Neural cell (in vitro differentiated cells): ENCODE measurements around the gene SGTA. TPM values are rescaled to one million over a fixed set of nuclear protein-coding genes. Genes with fewer than 3 reads are reported as not detected.
"Not testable (repeated sequence)": the region's sequence is repeated elsewhere in the genome, so short reads cannot be mapped to it uniquely, and the experiment has no call there.

Experiments
- H2AFZ ChIP-seq: fragments of 200-600, 300-800 bp; sonication (generic), shearing (Covaris generic); 2 replicates; pipeline ENCODE4 v1.6.0; 2014; ENCODE audit warnings: low read depth, mild to moderate bottlenecking, antibody characterized with exemption, low read length, moderate library complexity
- H3F3A ChIP-seq: fragments of 200-600 bp; shearing (Covaris generic); 2 replicates; pipeline ENCODE4 v1.6.1; 2016; ENCODE audit warnings: mild to moderate bottlenecking, moderate library complexity, mixed read lengths, antibody characterized with exemption, low read length; ENCODE audit not compliant: insufficient read depth, poor library complexity, severe bottlenecking
- H3K27ac ChIP-seq: fragments of 200-600, 300-800 bp; sonication (generic), shearing (Covaris generic); 2 replicates; pipeline ENCODE4 v1.5.1; 2014; ENCODE audit warnings: mild to moderate bottlenecking, low read length, moderate library complexity
- H3K27me3 ChIP-seq: fragments of 300-800, 200-600 bp; sonication (generic), shearing (Covaris generic); 2 replicates; pipeline ENCODE4 v1.6.0; 2014; ENCODE audit warnings: mild to moderate bottlenecking, low read depth, low read length, moderate library complexity; ENCODE audit not compliant: insufficient read depth
- H3K36me3 ChIP-seq: fragments of 300-800, 200-600 bp; sonication (generic), shearing (Covaris generic); 2 replicates; pipeline ENCODE4 v1.5.1; 2014; ENCODE audit warnings: mild to moderate bottlenecking, antibody characterized with exemption, low read length, moderate library complexity; ENCODE audit not compliant: insufficient read depth
- H3K4me2 ChIP-seq: fragments of 300-800, 200-600 bp; sonication (generic), shearing (Covaris generic); 2 replicates; pipeline ENCODE4 v1.6.0; 2014; ENCODE audit warnings: mild to moderate bottlenecking, low read length
- H3K4me3 ChIP-seq: fragments of 300-800, 200-600 bp; sonication (generic), shearing (Covaris generic); 2 replicates; pipeline ENCODE4 v1.5.1; 2014; ENCODE audit warnings: mild to moderate bottlenecking, low read length, moderate library complexity
- H3K79me2 ChIP-seq: fragments of 200-600 bp; shearing (Covaris generic); replicated peaks from 2 replicates; pipeline ENCODE4 v1.6.0; 2014; ENCODE audit warnings: mild to moderate bottlenecking, low read length, moderate library complexity; ENCODE audit not compliant: insufficient read depth
- H3K9ac ChIP-seq: fragments of 300-800, 200-600 bp; sonication (generic), shearing (Covaris generic); 2 replicates; pipeline ENCODE4 v1.6.1; 2016; ENCODE audit warnings: mild to moderate bottlenecking, low read length, mixed read lengths
- H3K9me2 ChIP-seq: fragments of 200-600 bp; shearing (Covaris generic); 2 replicates; pipeline ENCODE4 v1.6.1; 2016; ENCODE audit warnings: mild to moderate bottlenecking, low read length, mixed read lengths; ENCODE audit not compliant: insufficient read depth
- H3K9me3 ChIP-seq: fragments of 200-600, 300-800 bp; sonication (generic), shearing (Covaris generic); 2 replicates; pipeline ENCODE4 v1.6.1; 2016; ENCODE audit warnings: mild to moderate bottlenecking, mixed run types, low read length, moderate library complexity, mixed read lengths
- H4K20me1 ChIP-seq: fragments of 200-600 bp; shearing (Covaris generic); 2 replicates; pipeline ENCODE4 v1.6.1; 2016; ENCODE audit warnings: mild to moderate bottlenecking, mixed run types; ENCODE audit not compliant: insufficient read depth
- EP300 ChIP-seq: fragments of 450-650 bp; conservative IDR thresholded peaks from 2 replicates; pipeline ENCODE4 v1.6.1; 2014; ENCODE audit warnings: antibody characterized with exemption, mild to moderate bottlenecking, moderate library complexity; ENCODE audit not compliant: poor library complexity, severe bottlenecking
- EZH2 ChIP-seq: fragments of 200-600, 300-800 bp; shearing (Covaris generic), sonication (generic); IDR thresholded peaks from 2 replicates; pipeline ENCODE4 v1.6.1; 2014; ENCODE audit warnings: antibody characterized with exemption, low read length, borderline replicate concordance, mild to moderate bottlenecking; ENCODE audit not compliant: insufficient read depth, poor library complexity, severe bottlenecking
- MXI1 ChIP-seq: fragments of 450-650 bp; conservative IDR thresholded peaks from 2 replicates; pipeline ENCODE4 v1.6.1; 2014; ENCODE audit warnings: antibody characterized with exemption, mild to moderate bottlenecking; ENCODE audit not compliant: poor library complexity, severe bottlenecking
- POLR2AphosphoS5 ChIP-seq: IDR thresholded peaks from 2 replicates; pipeline ENCODE4 v1.6.1; 2012
- RAD21 ChIP-seq: fragments of 450-650 bp; conservative IDR thresholded peaks from 2 replicates; pipeline ENCODE4 v1.6.1; 2014; ENCODE audit warnings: antibody characterized with exemption, mild to moderate bottlenecking, moderate library complexity
- SMC3 ChIP-seq: fragments of 450-650 bp; conservative IDR thresholded peaks from 2 replicates; pipeline ENCODE4 v1.6.1; 2014; ENCODE audit warnings: antibody characterized with exemption, mild to moderate bottlenecking, moderate library complexity; ENCODE audit not compliant: poor library complexity
- TAF1 ChIP-seq: IDR thresholded peaks from 2 replicates; pipeline ENCODE4 v1.6.1; 2012; ENCODE audit warnings: low read depth
- polyA plus RNA-seq: library from polyadenylated mRNA; depleted of rRNA; stranded (reverse); fragments of >200 nt; gene quantifications from 2 replicates; pipeline ENCODE4 v1.2.3, GENCODE V29; 2014
- TF ChIP-seq, protein P1 (sequence below): fragments of 450-650 bp; IDR thresholded peaks from 2 replicates; pipeline ENCODE4 v1.5.1; 2014; ENCODE audit warnings: antibody characterized with exemption, mild to moderate bottlenecking, moderate library complexity; ENCODE audit not compliant: poor library complexity, severe bottlenecking
- TF ChIP-seq, protein P2 (sequence below): IDR thresholded peaks from 2 replicates; pipeline ENCODE4 v1.6.1; 2012; ENCODE audit warnings: borderline replicate concordance

Gene SGTA
- polyA plus RNA-seq, 1 donor from 2014 or later: 80.6 TPM

DNA sequence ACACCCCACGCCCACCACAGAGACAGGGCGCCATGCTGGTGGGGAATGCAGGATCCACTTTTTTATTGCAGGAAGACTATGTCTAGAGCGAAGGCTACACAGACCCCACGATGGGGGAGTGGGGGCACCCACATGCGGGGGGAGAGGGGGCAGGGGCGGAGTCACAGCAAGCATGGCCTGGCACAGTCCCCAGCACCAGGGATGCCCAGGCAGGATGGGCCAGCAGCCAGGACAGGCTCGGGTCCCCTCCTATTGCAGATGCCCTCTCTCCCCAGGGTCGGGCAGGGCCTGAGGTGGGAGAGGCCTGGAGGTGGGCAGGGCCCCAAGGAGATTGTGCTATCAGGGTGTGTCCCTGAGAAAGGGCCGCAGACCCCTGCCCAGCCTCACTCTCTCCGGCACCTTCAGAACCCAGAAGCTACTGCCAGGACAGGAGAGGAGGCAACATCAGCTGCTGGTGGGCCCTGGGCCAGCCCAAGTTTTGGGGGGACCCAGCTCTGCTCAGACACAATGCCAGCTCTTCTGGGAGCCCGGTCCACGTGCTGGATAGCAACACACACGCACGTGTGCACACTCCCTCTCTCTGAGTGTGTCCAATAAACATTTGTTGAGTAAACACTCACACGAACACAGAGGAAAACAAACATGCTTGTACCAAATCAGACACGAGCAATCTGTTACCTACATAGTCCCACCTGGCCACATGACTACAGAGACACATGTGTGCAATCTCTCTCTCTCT, 68.4 kb downstream of the SGTA start:
- TF ChIP-seq SMC3 (no peak), RAD21 (no peak), EP300 (no peak)
- Histone ChIP-seq H3K9ac (no peak overlapping the region), H3K36me3 (peaks cover 14% of the 10 kb centered on the region), H3K4me3 (no peak overlapping the region), H2AFZ (no peak overlapping the region), H3K4me2 (no peak overlapping the region), H3F3A (no peaks in the 10 kb centered on the region), H3K27ac (no peak overlapping the region), H3K79me2 (no peaks in the 10 kb centered on the region), H3K9me2 (no peaks in the 10 kb centered on the region), H4K20me1 (no peaks in the 10 kb centered on the region), H3K9me3 (no peaks in the 10 kb centered on the region), H3K27me3 (no peaks in the 10 kb centered on the region)

DNA sequence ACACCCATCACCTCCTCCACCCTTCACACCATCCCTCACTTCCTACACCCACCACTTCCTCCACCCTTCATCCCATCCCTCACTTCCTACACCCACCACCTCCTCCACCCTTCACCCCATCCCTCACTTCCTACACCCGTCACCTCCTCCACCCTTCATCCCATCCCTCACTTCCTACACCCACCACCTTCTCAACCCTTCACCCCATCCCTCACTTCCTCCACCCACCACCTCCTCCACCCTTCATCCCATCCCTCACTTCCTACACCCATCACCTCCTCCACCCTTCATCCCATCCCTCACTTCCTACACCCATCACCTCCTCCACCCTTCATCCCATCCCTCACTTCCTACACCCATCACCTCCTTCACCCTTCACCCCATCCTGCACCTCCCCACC, 69.0 kb downstream of the SGTA start:
- not testable (repeated sequence) for H3K4me3 ChIP-seq, H3K27ac ChIP-seq, H3K9me3 ChIP-seq, H3K9me2 ChIP-seq, H3K4me2 ChIP-seq, H3K79me2 ChIP-seq, H4K20me1 ChIP-seq, H2AFZ ChIP-seq, H3F3A ChIP-seq, H3K27me3 ChIP-seq, H3K9ac ChIP-seq
- H3K36me3 ChIP-seq: peaks cover 14% of the 10 kb centered on the region

DNA sequence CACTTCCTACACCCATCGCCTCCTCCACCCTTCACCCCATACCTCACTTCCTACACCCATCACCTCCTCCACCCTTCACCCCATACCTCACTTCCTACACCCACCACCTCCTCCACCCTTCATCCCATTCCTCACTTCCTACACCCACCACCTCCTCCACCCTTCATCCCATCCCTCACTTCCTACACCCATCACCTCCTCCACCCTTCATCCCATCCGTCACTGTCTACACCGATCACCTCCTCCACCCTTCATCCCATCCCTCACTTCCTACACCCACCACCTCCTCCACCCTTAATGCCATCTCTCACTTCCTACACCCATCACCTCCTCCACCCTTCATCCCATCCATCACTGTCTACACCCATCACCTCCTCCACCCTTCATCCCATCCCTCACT, 69.9 kb downstream of the SGTA start:
- H3K9ac ChIP-seq, H3K4me3 ChIP-seq, H3F3A ChIP-seq, H3K9me3 ChIP-seq, H3K9me2 ChIP-seq, H3K4me2 ChIP-seq, H2AFZ ChIP-seq, H3K79me2 ChIP-seq, H4K20me1 ChIP-seq, H3K27ac ChIP-seq, H3K27me3 ChIP-seq: not testable (repeated sequence)
- peaks cover 14% of the 10 kb centered on the region for H3K36me3 ChIP-seq

DNA sequence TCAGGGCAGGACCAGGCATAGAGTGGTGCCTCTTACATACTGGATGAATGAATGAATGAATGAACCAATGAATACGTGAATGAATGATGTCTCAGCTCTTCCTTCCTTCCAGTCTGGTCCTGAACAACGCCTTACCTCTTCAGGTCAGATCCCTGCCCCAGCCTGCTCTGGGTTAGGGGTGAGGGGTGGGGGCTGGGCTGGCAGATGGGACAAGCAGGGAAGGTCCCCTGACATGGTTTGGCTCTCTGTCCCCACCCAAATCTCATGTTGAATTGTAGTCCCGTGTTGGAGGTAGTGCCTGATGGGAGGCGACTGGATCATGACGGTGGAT, 71.2 kb downstream of the SGTA start:
- Histone ChIP-seq H3K4me3 (no peak overlapping the region), H3K27ac (no peak overlapping the region), H3F3A (no peaks in the 10 kb centered on the region), H3K9ac (no peak overlapping the region), H3K27me3 (no peaks in the 10 kb centered on the region), H3K36me3 (peaks cover 14% of the 10 kb centered on the region), H3K9me3 (no peaks in the 10 kb centered on the region), H3K79me2 (no peaks in the 10 kb centered on the region), H3K4me2 (no peak overlapping the region), H2AFZ (no peak overlapping the region), H4K20me1 (no peaks in the 10 kb centered on the region), H3K9me2 (no peaks in the 10 kb centered on the region)
- TF ChIP-seq, protein P1, sequence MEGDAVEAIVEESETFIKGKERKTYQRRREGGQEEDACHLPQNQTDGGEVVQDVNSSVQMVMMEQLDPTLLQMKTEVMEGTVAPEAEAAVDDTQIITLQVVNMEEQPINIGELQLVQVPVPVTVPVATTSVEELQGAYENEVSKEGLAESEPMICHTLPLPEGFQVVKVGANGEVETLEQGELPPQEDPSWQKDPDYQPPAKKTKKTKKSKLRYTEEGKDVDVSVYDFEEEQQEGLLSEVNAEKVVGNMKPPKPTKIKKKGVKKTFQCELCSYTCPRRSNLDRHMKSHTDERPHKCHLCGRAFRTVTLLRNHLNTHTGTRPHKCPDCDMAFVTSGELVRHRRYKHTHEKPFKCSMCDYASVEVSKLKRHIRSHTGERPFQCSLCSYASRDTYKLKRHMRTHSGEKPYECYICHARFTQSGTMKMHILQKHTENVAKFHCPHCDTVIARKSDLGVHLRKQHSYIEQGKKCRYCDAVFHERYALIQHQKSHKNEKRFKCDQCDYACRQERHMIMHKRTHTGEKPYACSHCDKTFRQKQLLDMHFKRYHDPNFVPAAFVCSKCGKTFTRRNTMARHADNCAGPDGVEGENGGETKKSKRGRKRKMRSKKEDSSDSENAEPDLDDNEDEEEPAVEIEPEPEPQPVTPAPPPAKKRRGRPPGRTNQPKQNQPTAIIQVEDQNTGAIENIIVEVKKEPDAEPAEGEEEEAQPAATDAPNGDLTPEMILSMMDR: no peak
- TF ChIP-seq MXI1 (no peak), RAD21 (no peak), EP300 (no peak), TAF1 (no peak), EZH2 (no peak), SMC3 (no peak), POLR2AphosphoS5 (no peak)
- TF ChIP-seq, protein P2, sequence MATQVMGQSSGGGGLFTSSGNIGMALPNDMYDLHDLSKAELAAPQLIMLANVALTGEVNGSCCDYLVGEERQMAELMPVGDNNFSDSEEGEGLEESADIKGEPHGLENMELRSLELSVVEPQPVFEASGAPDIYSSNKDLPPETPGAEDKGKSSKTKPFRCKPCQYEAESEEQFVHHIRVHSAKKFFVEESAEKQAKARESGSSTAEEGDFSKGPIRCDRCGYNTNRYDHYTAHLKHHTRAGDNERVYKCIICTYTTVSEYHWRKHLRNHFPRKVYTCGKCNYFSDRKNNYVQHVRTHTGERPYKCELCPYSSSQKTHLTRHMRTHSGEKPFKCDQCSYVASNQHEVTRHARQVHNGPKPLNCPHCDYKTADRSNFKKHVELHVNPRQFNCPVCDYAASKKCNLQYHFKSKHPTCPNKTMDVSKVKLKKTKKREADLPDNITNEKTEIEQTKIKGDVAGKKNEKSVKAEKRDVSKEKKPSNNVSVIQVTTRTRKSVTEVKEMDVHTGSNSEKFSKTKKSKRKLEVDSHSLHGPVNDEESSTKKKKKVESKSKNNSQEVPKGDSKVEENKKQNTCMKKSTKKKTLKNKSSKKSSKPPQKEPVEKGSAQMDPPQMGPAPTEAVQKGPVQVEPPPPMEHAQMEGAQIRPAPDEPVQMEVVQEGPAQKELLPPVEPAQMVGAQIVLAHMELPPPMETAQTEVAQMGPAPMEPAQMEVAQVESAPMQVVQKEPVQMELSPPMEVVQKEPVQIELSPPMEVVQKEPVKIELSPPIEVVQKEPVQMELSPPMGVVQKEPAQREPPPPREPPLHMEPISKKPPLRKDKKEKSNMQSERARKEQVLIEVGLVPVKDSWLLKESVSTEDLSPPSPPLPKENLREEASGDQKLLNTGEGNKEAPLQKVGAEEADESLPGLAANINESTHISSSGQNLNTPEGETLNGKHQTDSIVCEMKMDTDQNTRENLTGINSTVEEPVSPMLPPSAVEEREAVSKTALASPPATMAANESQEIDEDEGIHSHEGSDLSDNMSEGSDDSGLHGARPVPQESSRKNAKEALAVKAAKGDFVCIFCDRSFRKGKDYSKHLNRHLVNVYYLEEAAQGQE: no peak
